T1000 (cell line): Measurements from ENCODE around the gene TMEM220.

ENCODE experiments used
- DNase-seq: peaks from one replicate; lab custom pipeline; 2025; ENCODE audit warnings: mixed read lengths; lab: John Stamatoyannopoulos, UW

TMEM220 gene

DNA sequence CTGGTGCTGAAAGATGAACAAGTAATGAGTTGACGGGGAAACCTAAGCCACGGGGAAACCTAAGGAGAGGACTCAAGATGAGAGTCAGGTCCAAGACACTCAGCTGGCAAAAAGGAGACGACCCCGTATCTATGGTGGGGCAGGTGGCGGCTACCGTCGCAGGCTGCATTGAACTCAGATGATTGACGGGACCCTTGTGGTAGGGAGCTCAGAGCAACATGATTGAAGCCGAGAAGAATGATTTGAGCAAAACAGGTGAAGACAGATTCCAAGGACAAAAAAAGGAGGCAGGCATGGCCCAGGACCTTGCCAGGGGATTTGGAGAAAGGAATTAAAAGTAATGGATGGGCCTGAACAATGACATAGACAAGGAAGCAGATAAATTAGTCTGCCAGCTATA, 65.3 kb downstream of the TMEM220 start:
- no peak for DNase-seq
